C1 segment of cervical spinal cord (tissue), 14 donors: ENCODE data around the gene CAMSAP3.

ENCODE experiments used
- DNase-seq, 14 donors: peaks; one replicate each; lab custom pipeline; 2025; lab: John Stamatoyannopoulos, UW

Gene CAMSAP3

GRCh38 chr19:7645656-7646425, 50.2 kb downstream of the CAMSAP3 start:
- DNase-seq: no peak

- no peak for DNase-seq
These were observed 50.7 kb downstream of the CAMSAP3 start for GRCh38 chr19:7646426-7646700.

- DNase-seq: no peak
These were observed 51.5 kb downstream of the CAMSAP3 start for GRCh38 chr19:7647156-7647555.

- no peak for DNase-seq
These were observed 52.8 kb downstream of the CAMSAP3 start for GRCh38 chr19:7648265-7649014.

- no peak for DNase-seq
These were observed 54.5 kb downstream of the CAMSAP3 start for GRCh38 chr19:7650148-7650547.

- DNase-seq: peak; percentile 3 to 80 (median 53)
These were observed 56.5 kb downstream of the CAMSAP3 start for GRCh38 chr19:7652061-7652641.

GRCh38 chr19:7654401-7654800, 58.7 kb downstream of the CAMSAP3 start:
- no peak for DNase-seq

GRCh38 chr19:7655581-7655980, 59.9 kb downstream of the CAMSAP3 start:
- no peak for DNase-seq

- no peak for DNase-seq
These were observed 61.6 kb downstream of the CAMSAP3 start for GRCh38 chr19:7657131-7657751.

- DNase-seq: peak in 1 of 14 donors; percentile 9
These were observed 62.6 kb downstream of the CAMSAP3 start for GRCh38 chr19:7658219-7658686.

- DNase-seq: no peak
These were observed 66.3 kb downstream of the CAMSAP3 start for GRCh38 chr19:7661744-7662538.

- no peak for DNase-seq
These were observed 67.0 kb downstream of the CAMSAP3 start for GRCh38 chr19:7662657-7663056.

- DNase-seq: no peak
These were observed 68.0 kb downstream of the CAMSAP3 start for GRCh38 chr19:7663706-7664105.

- no peak for DNase-seq
These were observed 69.4 kb downstream of the CAMSAP3 start for GRCh38 chr19:7665076-7665475.
